Measurements from ENCODE around the gene SLC12A6.

DNA sequence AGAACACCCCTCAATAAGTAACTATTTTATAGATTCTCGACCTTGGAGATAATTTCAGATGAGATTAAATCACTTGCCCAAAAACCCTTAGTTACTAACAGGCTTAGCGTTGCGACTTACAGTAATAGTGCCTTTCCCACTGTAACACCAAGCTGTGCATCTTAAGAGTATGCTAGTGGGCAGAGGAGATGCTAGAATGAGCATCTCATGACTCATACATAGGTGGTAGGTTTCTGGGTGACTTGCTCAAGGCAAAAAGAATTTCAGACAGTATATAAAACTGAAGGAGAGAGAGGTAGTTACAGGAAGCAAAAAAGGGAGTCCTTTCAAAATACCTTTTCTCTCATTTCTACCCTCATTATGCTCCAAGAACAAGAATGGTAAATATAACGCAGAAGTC is 131.6 kb downstream of the SLC12A6 start:
- TF ChIP-seq, protein P1, sequence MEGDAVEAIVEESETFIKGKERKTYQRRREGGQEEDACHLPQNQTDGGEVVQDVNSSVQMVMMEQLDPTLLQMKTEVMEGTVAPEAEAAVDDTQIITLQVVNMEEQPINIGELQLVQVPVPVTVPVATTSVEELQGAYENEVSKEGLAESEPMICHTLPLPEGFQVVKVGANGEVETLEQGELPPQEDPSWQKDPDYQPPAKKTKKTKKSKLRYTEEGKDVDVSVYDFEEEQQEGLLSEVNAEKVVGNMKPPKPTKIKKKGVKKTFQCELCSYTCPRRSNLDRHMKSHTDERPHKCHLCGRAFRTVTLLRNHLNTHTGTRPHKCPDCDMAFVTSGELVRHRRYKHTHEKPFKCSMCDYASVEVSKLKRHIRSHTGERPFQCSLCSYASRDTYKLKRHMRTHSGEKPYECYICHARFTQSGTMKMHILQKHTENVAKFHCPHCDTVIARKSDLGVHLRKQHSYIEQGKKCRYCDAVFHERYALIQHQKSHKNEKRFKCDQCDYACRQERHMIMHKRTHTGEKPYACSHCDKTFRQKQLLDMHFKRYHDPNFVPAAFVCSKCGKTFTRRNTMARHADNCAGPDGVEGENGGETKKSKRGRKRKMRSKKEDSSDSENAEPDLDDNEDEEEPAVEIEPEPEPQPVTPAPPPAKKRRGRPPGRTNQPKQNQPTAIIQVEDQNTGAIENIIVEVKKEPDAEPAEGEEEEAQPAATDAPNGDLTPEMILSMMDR (IDR thresholded peaks at IDR 0.05) = no peak
- TF ChIP-seq, protein P2, sequence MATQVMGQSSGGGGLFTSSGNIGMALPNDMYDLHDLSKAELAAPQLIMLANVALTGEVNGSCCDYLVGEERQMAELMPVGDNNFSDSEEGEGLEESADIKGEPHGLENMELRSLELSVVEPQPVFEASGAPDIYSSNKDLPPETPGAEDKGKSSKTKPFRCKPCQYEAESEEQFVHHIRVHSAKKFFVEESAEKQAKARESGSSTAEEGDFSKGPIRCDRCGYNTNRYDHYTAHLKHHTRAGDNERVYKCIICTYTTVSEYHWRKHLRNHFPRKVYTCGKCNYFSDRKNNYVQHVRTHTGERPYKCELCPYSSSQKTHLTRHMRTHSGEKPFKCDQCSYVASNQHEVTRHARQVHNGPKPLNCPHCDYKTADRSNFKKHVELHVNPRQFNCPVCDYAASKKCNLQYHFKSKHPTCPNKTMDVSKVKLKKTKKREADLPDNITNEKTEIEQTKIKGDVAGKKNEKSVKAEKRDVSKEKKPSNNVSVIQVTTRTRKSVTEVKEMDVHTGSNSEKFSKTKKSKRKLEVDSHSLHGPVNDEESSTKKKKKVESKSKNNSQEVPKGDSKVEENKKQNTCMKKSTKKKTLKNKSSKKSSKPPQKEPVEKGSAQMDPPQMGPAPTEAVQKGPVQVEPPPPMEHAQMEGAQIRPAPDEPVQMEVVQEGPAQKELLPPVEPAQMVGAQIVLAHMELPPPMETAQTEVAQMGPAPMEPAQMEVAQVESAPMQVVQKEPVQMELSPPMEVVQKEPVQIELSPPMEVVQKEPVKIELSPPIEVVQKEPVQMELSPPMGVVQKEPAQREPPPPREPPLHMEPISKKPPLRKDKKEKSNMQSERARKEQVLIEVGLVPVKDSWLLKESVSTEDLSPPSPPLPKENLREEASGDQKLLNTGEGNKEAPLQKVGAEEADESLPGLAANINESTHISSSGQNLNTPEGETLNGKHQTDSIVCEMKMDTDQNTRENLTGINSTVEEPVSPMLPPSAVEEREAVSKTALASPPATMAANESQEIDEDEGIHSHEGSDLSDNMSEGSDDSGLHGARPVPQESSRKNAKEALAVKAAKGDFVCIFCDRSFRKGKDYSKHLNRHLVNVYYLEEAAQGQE (IDR thresholded peaks at IDR 0.05; ENCODE audit: insufficient read depth in 1 of 2, low read depth in 2 of 2, low read length in 1 of 2) = no peak
- TF ChIP-seq POLR2AphosphoS5 (IDR thresholded peaks at IDR 0.05; ENCODE audit: low read depth, low read length) = no peak

Data from Panc1 (cell line).